HTR-8/SVneo (cell line): ENCODE measurements around the gene CDADC1.
"Not testable (repeated sequence)": the region's sequence is repeated elsewhere in the genome, so short reads cannot be mapped to it uniquely, and the experiment has no call there.

ENCODE experiments used
- DNase-seq: peaks from one replicate; pipeline ENCODE4 v3.0.0; 2011; ENCODE audit warnings: low spot score, mixed read lengths; ENCODE audit not compliant: insufficient read length
- FAIRE-seq: peaks from 2 replicates; lab custom pipeline; 2011; peaks lifted over from hg19 to GRCh38; lab: Jason Lieb, UNC

CDADC1 gene

GRCh38 chr13:49308921-49309408 is 61.2 kb downstream of the CDADC1 start:
- DNase-seq (no peak), FAIRE-seq (no peak)

DNA sequence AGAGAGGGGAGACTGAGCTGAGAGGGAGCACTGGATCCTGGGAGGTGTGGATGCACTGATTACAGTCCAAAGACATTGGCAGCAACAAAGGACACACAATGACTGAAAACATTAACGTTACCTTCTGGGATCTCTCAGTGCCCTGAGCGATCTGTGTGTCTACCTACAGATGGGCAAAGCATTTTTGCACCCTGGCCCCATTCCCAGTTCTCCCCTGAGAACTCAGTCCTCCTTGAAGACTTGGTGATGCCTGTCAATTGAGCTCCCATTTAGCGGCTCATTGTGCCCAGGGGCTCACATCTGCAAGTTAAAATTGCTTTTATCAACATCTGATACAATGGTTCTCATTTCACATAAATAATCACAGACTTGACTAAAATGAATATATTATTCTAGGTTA is 62.5 kb downstream of the CDADC1 start:
- DNase-seq (no peak), FAIRE-seq (no peak)

- DNase-seq (no peak), FAIRE-seq (no peak)
These were observed 64.1 kb downstream of the CDADC1 start for GRCh38 chr13:49311816-49312215.

GRCh38 chr13:49314344-49314882 is 66.7 kb downstream of the CDADC1 start:
- DNase-seq (no peak), FAIRE-seq (no peak)

DNA sequence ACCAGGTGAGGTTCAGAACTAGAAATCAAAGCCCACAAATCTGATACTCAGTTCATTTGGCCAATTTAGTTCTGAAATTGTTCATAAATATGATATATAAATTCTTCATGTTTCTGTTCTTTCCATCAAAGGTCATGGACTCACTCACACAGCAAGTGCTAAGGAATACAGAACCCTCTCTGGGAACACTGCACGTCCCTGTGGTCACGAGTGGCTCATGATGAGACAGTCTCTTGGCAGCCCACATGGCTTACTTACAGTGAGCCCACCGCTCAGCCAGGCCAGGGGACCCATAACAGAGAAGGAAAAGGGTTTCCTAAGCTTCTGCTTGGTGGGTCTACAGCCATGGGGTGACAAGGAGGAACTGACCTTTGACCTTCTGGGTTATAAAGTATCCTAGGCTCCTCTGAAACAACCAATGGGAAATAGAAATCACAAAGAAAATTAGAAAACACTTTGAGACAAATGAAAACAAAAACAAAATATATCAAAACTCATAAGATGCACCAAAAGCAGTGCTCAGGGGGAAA is 67.4 kb downstream of the CDADC1 start:
- FAIRE-seq (no peak), DNase-seq (no peak)

DNA sequence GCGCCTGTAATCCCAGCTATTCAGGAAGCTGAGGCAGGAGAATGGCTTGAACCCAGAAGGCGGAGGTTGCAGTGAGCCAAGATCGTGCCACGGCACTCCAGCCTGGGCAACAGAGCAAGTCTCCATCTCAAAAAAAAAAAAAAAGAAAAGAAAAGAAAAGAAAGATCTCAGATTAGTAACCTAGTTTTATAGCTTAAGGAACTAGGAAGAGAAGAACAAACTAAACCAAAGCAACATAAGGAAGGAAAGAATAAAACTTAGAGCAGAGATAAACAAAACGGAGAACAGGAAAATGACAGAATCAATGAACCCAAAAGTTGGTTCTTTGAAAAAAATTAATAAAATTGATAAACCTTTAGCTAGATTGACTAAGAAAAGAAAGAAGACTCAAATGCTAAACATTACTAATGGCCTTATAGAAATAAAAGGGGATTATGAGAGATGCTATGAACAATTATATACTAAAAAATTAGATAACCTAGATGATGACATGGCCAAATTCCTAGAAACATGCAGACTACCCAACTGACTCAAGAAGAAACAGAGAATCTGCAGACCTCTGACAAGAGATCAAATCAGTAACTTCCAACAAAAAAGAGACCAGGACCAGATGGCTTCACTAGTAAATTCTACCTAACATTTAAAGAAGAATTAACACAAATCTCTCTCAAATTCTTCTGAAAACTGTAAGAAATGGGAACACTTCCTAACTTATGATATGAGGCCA is 68.2 kb downstream of the CDADC1 start:
- FAIRE-seq (no peak), DNase-seq (no peak)

DNA sequence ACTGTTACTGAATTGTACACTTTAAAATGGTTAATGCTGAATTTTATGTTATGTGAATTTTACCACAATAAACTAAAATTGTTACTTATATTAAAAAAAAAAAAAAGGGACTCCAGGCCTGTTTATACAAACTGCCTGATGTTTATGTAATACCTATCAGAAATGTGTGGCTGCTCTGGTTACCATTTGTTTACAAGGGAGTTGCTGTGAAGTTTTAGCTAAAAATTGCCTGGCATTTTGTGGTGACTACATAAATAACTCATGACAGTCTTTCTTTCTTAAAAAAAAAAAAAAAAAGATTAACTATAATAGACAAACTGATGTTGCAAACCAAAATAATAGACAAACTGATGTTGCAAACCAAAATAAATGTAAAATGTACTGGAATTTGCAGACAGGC is 71.8 kb downstream of the CDADC1 start:
- DNase-seq (no peak), FAIRE-seq (no peak)

GRCh38 chr13:49319951-49320350 is 72.2 kb downstream of the CDADC1 start:
- no peak for FAIRE-seq
- no peak for DNase-seq

DNA sequence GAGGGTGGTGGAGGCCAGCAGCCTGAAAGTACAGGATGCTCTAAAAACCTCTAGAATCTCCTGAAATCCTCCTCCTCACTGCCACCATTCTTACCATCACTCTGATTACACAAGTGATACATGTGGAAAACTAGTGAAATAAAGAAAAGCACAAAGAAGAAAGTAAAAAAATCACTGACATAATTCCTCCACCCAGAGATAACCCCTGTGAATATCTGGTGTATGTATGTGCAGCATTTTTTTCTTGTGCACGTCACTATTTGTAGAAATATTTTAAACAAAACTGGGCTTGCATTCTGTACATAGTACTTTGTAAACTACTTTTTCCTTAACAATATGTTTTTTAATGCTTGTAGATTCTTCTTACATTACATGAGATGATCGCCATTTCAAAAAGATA is 73.2 kb downstream of the CDADC1 start:
- DNase-seq (no peak), FAIRE-seq (no peak)

- DNase-seq, result no peak
- no peak for FAIRE-seq
These were observed 75.0 kb downstream of the CDADC1 start for GRCh38 chr13:49322702-49323101.

- no peak for FAIRE-seq
- no peak for DNase-seq
These were observed 75.6 kb downstream of the CDADC1 start for GRCh38 chr13:49323344-49323743.

- DNase-seq (no peak), FAIRE-seq (no peak)
These were observed 78.6 kb downstream of the CDADC1 start for GRCh38 chr13:49326222-49326917.

GRCh38 chr13:49327145-49327544 is 79.4 kb downstream of the CDADC1 start:
- DNase-seq, FAIRE-seq: not testable (repeated sequence)

DNA sequence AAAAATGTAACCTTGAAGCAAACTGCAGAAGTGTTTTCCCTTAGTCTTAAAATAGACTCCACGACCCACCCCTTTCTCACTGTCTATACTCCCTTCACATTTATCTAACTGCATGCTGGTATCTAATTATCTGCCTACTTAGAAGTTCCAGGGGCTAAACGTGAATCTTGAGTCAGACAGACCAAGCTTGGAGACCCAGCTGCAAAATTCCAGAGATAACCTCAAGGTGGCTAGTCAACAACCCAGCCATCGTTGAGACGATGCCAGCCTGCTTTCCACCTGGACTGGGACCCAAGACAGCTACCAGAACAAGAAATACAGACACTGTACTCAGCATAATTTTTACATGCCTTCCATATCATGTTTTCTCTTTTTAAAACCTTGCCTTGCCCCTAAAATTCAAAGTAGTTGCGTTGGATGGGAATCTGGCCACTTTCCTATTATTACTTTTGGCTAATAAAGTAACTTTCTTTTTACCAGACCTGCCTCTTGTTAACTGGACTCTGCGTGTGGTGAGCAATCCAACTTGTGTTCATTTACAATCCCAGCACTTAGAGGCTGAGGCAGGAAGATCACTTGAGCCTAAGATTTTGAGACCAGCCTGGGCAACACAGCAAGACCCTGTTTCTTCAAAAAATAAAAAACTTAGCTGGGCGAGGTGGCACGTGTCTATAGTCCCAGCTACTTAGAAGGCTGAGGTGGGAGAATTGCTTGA is 82.3 kb downstream of the CDADC1 start:
- DNase-seq (no peak), FAIRE-seq (no peak)

GRCh38 chr13:49330546-49330864 is 82.8 kb downstream of the CDADC1 start:
- no peak for FAIRE-seq
- no peak for DNase-seq

- no peak for FAIRE-seq
- no peak for DNase-seq
These were observed 88.9 kb downstream of the CDADC1 start for GRCh38 chr13:49336655-49337054.

GRCh38 chr13:49340161-49340560 is 92.4 kb downstream of the CDADC1 start:
- no peak for DNase-seq
- no peak for FAIRE-seq

- no peak for FAIRE-seq
- DNase-seq, result no peak
These were observed 93.8 kb downstream of the CDADC1 start for GRCh38 chr13:49341517-49341916.

DNA sequence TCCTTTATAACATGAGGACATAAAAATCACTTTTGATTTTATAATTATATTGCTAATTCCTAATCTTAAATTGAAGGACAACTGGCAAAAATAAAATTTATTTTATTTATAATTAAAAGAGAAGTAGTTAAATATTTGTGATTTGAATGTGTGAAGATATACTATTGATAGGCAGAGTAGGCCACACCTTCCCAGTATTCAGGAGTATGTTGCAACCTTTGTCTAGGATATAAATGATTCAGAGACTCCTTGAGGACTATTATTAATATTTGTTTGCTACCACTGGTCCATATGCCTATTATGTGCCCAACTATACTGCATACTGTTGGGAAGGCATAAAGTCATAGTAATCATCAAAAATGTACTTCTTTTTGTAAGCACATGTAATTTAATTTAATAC is 94.2 kb downstream of the CDADC1 start:
- DNase-seq, result no peak

GRCh38 chr13:49342454-49342853 is 94.7 kb downstream of the CDADC1 start:
- DNase-seq (no peak), FAIRE-seq (no peak)

More for the DNA sequence above, 94.2 kb downstream of the CDADC1 start:
- FAIRE-seq, result no peak
